ENCODE data around the gene DOCK7. TPM values are rescaled to one million over a fixed set of nuclear protein-coding genes. Genes with fewer than 3 reads are reported as not detected.
A peak's percentile ranks its signal among the peaks of the same experiment; 100 is the strongest.

Gene DOCK7
- total and polyA plus RNA-seq, 4 donors: 5.6 to 35.1 (median 21.7) TPM

DNA sequence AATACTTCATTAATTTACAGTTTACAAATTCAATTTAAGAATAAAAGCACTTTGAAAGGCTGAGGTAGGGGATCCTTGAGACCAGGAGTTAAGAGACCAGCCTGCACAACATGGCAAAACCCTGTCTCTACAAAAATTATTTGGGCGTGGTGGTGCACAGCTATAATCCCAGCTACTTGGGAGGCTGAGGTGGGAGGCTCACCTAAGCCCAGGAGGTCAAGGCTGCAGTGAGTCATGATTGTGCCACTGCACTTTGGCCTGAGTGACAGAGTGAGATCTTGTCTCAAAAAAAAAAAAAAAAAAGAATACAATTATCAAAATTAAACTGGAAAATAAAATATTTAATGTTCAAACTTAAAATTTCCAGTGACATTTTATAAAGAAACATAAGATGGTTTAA is 179.2 kb downstream of the DOCK7 start:
- no peak for DNase-seq (ENCODE audit: low spot score)
- Histone ChIP-seq H3K4me1 (ENCODE audit: control insufficient read depth in 4 of 4, insufficient read depth in 4 of 4, low read length in 3 of 4) (no peaks in the 10 kb centered on the region), H3K36me3 (ENCODE audit: control insufficient read depth in 4 of 4, insufficient read depth in 3 of 4, low read depth in 1 of 4, low read length in 3 of 4) (peaks cover 0 to 9% (median 2%) of the 10 kb centered on the region in 4 donors), H3K27me3 (ENCODE audit: control insufficient read depth in 4 of 4, insufficient read depth in 4 of 4, low read length in 3 of 4) (no peaks in the 10 kb centered on the region), H3K9me3 (ENCODE audit: control insufficient read depth in 4 of 4, low read length in 3 of 4) (no peaks in the 10 kb centered on the region), H3K4me3 (ENCODE audit: low read depth in 1 of 3, low read length in 3 of 3) (no peak overlapping the region), H3K27ac (ENCODE audit: low read depth in 1 of 2, low read length in 2 of 2) (no peak overlapping the region), H3K9ac (ENCODE audit: low read depth in 1 of 2, low read length in 2 of 2) (no peak overlapping the region)
- no peak for TF ChIP-seq EGR1 (IDR thresholded peaks at IDR 0.05; ENCODE audit: low read depth in 2 of 2)
- TF ChIP-seq JUND (IDR thresholded peaks at IDR 0.05): peak; percentile 53 to 69
- TF ChIP-seq, protein P1, sequence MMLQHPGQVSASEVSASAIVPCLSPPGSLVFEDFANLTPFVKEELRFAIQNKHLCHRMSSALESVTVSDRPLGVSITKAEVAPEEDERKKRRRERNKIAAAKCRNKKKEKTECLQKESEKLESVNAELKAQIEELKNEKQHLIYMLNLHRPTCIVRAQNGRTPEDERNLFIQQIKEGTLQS (IDR thresholded peaks at IDR 0.05): no peak
- no peak for TF ChIP-seq CTCF (IDR thresholded peaks at IDR 0.05; ENCODE audit: low read depth, low read length, missing input control)
- TF ChIP-seq RXRA (IDR thresholded peaks at IDR 0.05): no peak
- TF ChIP-seq FOXA1 (IDR thresholded peaks at IDR 0.05): no peak
- no peak for TF ChIP-seq MAX (IDR thresholded peaks at IDR 0.05)
- TF ChIP-seq REST (IDR thresholded peaks at IDR 0.05): no peak
- no peak for TF ChIP-seq NR2F2 (IDR thresholded peaks at IDR 0.05)
- no peak for TF ChIP-seq YY1 (IDR thresholded peaks at IDR 0.05)
- TF ChIP-seq GABPA (IDR thresholded peaks at IDR 0.05 in 1 of 2, conservative IDR thresholded peaks at IDR 0.05 in 1 of 2): no peak
- no peak for TF ChIP-seq RAD21 (IDR thresholded peaks at IDR 0.05)
- no peak for TF ChIP-seq TAF1 (conservative IDR thresholded peaks at IDR 0.05)
- TF ChIP-seq FOXA2 (IDR thresholded peaks at IDR 0.05): no peak
- peak; percentile 57 to 61 for TF ChIP-seq HNF4A (conservative IDR thresholded peaks at IDR 0.05)
- TF ChIP-seq, protein P2, sequence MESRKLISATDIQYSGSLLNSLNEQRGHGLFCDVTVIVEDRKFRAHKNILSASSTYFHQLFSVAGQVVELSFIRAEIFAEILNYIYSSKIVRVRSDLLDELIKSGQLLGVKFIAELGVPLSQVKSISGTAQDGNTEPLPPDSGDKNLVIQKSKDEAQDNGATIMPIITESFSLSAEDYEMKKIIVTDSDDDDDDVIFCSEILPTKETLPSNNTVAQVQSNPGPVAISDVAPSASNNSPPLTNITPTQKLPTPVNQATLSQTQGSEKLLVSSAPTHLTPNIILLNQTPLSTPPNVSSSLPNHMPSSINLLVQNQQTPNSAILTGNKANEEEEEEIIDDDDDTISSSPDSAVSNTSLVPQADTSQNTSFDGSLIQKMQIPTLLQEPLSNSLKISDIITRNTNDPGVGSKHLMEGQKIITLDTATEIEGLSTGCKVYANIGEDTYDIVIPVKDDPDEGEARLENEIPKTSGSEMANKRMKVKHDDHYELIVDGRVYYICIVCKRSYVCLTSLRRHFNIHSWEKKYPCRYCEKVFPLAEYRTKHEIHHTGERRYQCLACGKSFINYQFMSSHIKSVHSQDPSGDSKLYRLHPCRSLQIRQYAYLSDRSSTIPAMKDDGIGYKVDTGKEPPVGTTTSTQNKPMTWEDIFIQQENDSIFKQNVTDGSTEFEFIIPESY (IDR thresholded peaks at IDR 0.05): no peak
- WGBS: 94% methylated on average over 1 of the region's 1 CpG

Measured in liver (tissue), 9 donors.